Peyer's patch (tissue), 4 donors: Measurements from ENCODE around the gene ENDOD1. TPM values are rescaled to one million over a fixed set of nuclear protein-coding genes. Genes with fewer than 3 reads are reported as not detected.

Experiments
- DNase-seq, 3 donors: peaks; one replicate each; pipeline ENCODE4 v3.0.0-alpha.2; 2017 to 2019
- H3K27ac ChIP-seq, 4 donors: fragments of 200-600 bp; sonication (generic); one replicate each; pipeline ENCODE4 v1.5.1; 2016 to 2019
- H3K27me3 ChIP-seq, 2 donors: fragments of 200-600 bp; sonication (generic); one replicate each; pipeline ENCODE4 v1.5.1; 2019
- H3K36me3 ChIP-seq, 3 donors: fragments of 200-600 bp; sonication (generic); one replicate each; pipeline ENCODE4 v1.5.1; 2016 to 2019
- H3K4me1 ChIP-seq, 4 donors: fragments of 200-600 bp; sonication (generic); one replicate each; pipeline ENCODE4 v1.5.1; 2016 to 2019
- H3K4me3 ChIP-seq, 4 donors: fragments of 200-600 bp; sonication (generic); 1 replicate in 3 of 4; 2 replicates in 1 of 4; pipeline ENCODE4 v1.5.1; 2016 to 2019; ENCODE audit warnings: mild to moderate bottlenecking in 1 of 4
- H3K9me3 ChIP-seq, 4 donors: fragments of 200-600 bp; sonication (generic); one replicate each; pipeline ENCODE4 v1.5.1; 2016 to 2019; ENCODE audit warnings: mild to moderate bottlenecking in 1 of 4
- POLR2A ChIP-seq, 2 donors: fragments of 450-650 bp; IDR thresholded peaks; one replicate each; pipeline ENCODE4 v1.5.1; 2017; ENCODE audit warnings: antibody characterized with exemption in 2 of 2, mild to moderate bottlenecking in 2 of 2, moderate library complexity in 2 of 2
- total RNA-seq, 4 donors: library from RNA; depleted of rRNA; stranded (reverse); fragments of >200 nt; gene quantifications; one replicate each; pipeline ENCODE4 v1.1.0, GENCODE V29; 2016
- TF ChIP-seq, protein P1 (sequence below), 6 experiments: fragments of 450-650 bp in 4 of 6; fragments of 200-600 bp in 2 of 6; sonication (generic) in 1 of 6; IDR thresholded peaks; one replicate each; pipeline ENCODE4 v1.5.1; 2017 to 2019; ENCODE audit warnings: antibody characterized with exemption in 6 of 6, mild to moderate bottlenecking in 3 of 6, moderate library complexity in 1 of 6

Gene ENDOD1
- total RNA-seq, 4 donors from 2014 or later = 11.6 to 41.0 (median 39.2) TPM

DNA sequence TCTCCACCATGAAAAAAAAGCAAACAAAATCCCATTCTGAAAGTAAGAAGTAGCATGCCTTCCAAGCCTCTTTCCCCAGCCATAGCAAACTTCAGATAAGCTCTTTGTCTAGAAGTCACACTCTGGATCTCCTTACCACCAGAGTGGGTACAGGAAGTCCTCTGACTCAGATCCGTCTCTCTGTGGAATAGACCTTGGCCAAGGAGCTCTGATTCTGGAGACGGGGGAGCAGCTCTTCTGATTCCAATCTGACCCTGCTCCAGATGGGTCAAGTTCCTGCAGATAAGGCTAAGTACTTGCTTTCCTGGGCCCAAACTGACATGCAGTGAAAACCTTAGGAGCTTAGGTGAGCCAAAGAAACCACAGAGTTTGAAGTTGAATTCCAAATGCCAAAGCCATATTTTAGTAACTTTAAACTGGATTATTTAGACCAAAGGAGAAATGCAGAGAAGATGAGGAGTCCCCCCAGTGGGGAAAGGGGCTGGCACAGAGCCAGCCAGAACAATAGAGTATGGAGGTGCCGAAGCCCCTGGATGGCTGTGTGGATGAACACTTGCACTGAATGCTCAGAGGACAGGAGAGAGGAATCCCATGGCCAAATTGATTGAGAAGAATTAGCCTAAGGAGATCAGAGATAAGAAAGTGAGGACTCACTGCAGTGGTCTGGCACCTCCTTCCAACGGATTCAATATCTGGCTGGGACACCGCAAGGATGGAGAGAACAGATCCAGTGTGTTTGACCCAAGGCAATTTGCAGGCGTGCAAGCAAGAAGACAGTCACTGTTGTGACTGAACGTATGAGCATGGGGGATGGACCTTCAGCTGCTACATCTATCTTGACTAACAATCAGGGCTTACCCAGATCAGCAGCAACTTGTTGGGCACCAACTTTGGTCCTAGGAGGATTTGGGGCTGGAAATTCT lies 54.9 kb downstream of the ENDOD1 start:
- TF ChIP-seq, protein P1, sequence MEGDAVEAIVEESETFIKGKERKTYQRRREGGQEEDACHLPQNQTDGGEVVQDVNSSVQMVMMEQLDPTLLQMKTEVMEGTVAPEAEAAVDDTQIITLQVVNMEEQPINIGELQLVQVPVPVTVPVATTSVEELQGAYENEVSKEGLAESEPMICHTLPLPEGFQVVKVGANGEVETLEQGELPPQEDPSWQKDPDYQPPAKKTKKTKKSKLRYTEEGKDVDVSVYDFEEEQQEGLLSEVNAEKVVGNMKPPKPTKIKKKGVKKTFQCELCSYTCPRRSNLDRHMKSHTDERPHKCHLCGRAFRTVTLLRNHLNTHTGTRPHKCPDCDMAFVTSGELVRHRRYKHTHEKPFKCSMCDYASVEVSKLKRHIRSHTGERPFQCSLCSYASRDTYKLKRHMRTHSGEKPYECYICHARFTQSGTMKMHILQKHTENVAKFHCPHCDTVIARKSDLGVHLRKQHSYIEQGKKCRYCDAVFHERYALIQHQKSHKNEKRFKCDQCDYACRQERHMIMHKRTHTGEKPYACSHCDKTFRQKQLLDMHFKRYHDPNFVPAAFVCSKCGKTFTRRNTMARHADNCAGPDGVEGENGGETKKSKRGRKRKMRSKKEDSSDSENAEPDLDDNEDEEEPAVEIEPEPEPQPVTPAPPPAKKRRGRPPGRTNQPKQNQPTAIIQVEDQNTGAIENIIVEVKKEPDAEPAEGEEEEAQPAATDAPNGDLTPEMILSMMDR (IDR thresholded peaks at IDR 0.05) = no peak
- TF ChIP-seq POLR2A (IDR thresholded peaks at IDR 0.05) = no peak
- Histone ChIP-seq H3K9me3 (no peaks in the 10 kb centered on the region), H3K27ac (no peak overlapping the region), H3K4me1 (peaks cover 0 to 5% (median 0%) of the 10 kb centered on the region in 4 donors), H3K36me3 (no peaks in the 10 kb centered on the region), H3K4me3 (no peak overlapping the region), H3K27me3 (no peaks in the 10 kb centered on the region)
- no peak for DNase-seq

DNA sequence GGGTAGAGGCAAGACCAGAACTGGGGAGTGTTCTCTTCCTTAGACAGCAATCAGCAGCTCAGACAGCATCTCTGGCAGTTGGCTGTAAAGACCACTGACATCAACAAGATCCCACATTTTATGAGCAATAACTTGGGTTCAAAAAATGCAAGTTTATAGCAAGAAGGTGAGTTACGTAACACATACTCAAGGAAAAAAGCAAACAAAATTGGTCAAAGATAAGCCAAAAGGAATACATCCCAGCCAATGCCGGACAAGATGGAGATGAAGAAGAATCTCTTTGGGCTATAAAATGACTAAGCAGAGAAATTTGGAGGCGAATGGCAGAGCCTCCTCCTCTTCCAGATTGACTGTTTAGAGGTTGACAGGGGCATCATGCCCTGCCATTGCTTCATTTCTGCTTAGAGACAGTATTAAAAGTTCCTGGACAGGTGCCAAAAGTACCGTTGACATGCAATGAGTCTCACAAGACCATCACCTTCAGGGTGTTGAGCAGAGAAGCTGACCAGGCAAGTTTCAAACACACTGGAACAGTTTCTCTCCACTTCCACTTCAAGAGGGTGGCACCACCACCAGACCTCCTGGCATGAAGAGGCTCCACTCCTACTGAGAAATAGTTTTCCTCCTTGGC lies 55.9 kb downstream of the ENDOD1 start:
- DNase-seq = no peak
- no peak overlapping the region for H3K27ac ChIP-seq
- no peak overlapping the region for H3K4me3 ChIP-seq
- peaks cover 0 to 11% (median 0%) of the 10 kb centered on the region in 4 donors for H3K4me1 ChIP-seq
- TF ChIP-seq, protein P1 (IDR thresholded peaks at IDR 0.05) = no peak
- TF ChIP-seq POLR2A (IDR thresholded peaks at IDR 0.05) = no peak
- no peaks in the 10 kb centered on the region for H3K36me3 ChIP-seq
- H3K27me3 ChIP-seq = no peaks in the 10 kb centered on the region
- no peaks in the 10 kb centered on the region for H3K9me3 ChIP-seq

GRCh38 chr11:95147364-95147905 lies 57.8 kb downstream of the ENDOD1 start:
- H3K4me3 ChIP-seq = no peak overlapping the region
- H3K27me3 ChIP-seq = no peaks in the 10 kb centered on the region
- no peaks in the 10 kb centered on the region for H3K36me3 ChIP-seq
- TF ChIP-seq, protein P1 (IDR thresholded peaks at IDR 0.05) = no peak
- no peak for TF ChIP-seq POLR2A (IDR thresholded peaks at IDR 0.05)
- DNase-seq = peak in 1 of 3 donors; percentile 67
- no peak overlapping the region for H3K27ac ChIP-seq
- peaks cover 0 to 16% (median 2%) of the 10 kb centered on the region in 4 donors for H3K4me1 ChIP-seq
- no peaks in the 10 kb centered on the region for H3K9me3 ChIP-seq

DNA sequence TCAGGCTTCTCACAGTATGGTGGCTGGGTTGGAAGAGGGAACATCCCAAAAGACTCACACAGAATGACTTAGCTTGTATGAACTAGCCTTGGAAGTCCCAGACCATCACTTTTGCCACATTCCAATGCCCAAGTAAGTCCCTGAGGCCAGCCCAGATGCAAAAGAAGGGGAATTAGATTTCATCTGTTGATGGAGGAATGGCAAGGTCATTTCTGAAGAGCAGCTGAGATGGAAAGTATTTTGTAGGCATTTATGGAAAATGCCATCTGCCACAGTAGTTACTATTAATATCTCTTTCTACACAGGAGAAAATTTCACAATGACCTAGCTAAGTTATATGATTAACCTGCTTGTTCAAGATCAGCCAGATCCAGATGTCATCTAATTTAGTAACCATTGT lies 58.8 kb downstream of the ENDOD1 start:
- no peaks in the 10 kb centered on the region for H3K9me3 ChIP-seq
- no peaks in the 10 kb centered on the region for H3K27me3 ChIP-seq
- no peak overlapping the region for H3K27ac ChIP-seq
- no peaks in the 10 kb centered on the region for H3K36me3 ChIP-seq
- TF ChIP-seq, protein P1 (IDR thresholded peaks at IDR 0.05) = no peak
- no peak for TF ChIP-seq POLR2A (IDR thresholded peaks at IDR 0.05)
- H3K4me1 ChIP-seq = peaks cover 0 to 22% (median 2%) of the 10 kb centered on the region in 4 donors
- DNase-seq = no peak
- H3K4me3 ChIP-seq = no peak overlapping the region

DNA sequence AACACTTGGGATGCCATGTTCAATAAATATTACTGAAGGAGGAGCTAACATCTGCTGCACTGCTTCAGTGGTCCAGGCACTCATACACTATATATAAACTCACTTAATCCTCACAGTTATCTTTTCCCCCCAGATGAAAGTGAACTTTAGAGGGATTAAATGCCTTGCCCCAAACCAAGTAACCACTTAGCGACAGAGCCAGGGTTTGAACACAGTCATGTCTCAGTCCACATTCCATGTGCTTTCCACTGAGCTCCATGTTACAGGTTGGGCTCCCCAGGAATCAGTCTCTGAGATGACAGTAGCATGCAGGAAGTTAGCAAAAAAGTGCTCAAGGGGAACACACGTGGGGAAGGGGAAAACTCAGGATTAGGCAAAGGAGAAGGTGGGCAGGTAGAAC lies 59.3 kb downstream of the ENDOD1 start:
- peak overlapping the region in 1 of 4 donors; percentile 93 for H3K27ac ChIP-seq
- H3K9me3 ChIP-seq = no peaks in the 10 kb centered on the region
- H3K27me3 ChIP-seq = no peaks in the 10 kb centered on the region
- no peak for DNase-seq
- TF ChIP-seq POLR2A (IDR thresholded peaks at IDR 0.05) = no peak
- TF ChIP-seq, protein P1 (IDR thresholded peaks at IDR 0.05) = no peak
- peaks cover 0 to 27% (median 5%) of the 10 kb centered on the region in 4 donors for H3K4me1 ChIP-seq
- H3K36me3 ChIP-seq = no peaks in the 10 kb centered on the region
- no peak overlapping the region for H3K4me3 ChIP-seq
